ENCODE results near the gene LIMCH1.

DNA sequence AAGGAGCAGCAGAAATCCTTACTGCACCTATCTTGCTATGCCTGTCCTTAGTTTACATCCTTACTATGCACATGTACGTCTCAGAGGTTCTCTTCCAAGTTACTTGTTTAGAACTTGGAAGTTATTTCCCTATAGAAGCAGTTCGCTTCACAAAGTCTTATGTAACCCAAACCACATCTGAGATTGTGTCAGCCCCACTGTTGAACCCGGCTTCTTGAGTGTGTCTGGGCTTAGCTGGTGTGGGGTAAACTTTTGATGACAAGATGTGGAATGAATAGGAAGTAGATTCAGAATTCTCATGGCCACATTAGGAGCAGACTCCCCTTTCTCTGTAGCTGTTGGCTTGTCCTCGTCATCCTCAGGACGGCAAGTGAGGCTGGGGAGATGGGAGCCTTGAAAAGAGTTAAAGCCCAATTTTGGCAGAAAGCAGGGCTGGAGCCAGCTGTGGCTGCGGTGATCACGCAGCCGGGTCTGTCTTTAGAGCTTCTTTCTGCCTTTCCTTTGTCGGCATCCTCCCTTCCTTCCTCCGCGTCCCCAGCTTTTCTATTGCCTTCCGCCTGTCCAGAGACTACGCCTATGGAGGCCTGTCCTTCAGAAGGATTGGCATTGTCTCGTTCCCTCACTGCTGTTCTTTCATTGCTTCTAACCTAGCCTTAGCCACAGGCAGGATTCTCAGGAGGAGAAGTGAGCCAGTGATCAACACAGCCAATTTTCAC, 23.0 kb upstream of the LIMCH1 start:
- TF ChIP-seq TAF1 (IDR thresholded peaks at IDR 0.05; ENCODE audit: borderline replicate concordance, insufficient read depth, low read length) (no peak), POLR2AphosphoS5 (IDR thresholded peaks at IDR 0.05; ENCODE audit: low read depth, low read length) (no peak)

All from PFSK-1 (cell line).